GM13977 (cell line): Measurements from ENCODE around the gene ART4.

Source experiments
- DNase-seq: peaks from one replicate; pipeline ENCODE4 v3.0.0; 2012; ENCODE audit warnings: low spot score
- CTCF ChIP-seq: IDR thresholded peaks from 2 replicates; pipeline ENCODE4 v1.5.1; 2012; ENCODE audit warnings: mild to moderate bottlenecking, control low read depth; ENCODE audit not compliant: insufficient read depth; ENCODE audit errors: extremely low read depth, missing control alignments
- in situ Hi-C: fragments of 300-500 bp; cut with MboI; formaldehyde crosslinking; loops from one replicate; pipeline ENCODE4 v1.12.0; 2022; ENCODE audit warnings: low sequenced_read_pairs, low pct_unique_long_range_greater_than_20kb, mixed read lengths, inconsistent platforms; ENCODE audit not compliant: unreplicated experiment

The ART4 gene

GRCh38 chr12:14854586-14855183, 11.4 kb upstream of the ART4 start:
- in situ Hi-C loops: no loop called here
- TF ChIP-seq CTCF: peak; percentile 10
- DNase-seq: peak; percentile 19

- in situ Hi-C loops: no loop called here
- DNase-seq: no peak
- no peak for TF ChIP-seq CTCF
Measured at GRCh38 chr12:14853961-14854360, 10.6 kb upstream of the ART4 start.

- no peak for DNase-seq
- TF ChIP-seq CTCF: no peak
- in situ Hi-C loops: no loop called here
Measured at GRCh38 chr12:14852880-14853279, 9.6 kb upstream of the ART4 start.

- TF ChIP-seq CTCF: no peak
- DNase-seq: no peak
- in situ Hi-C loops: no loop called here
Measured at GRCh38 chr12:14850929-14851663, 7.8 kb upstream of the ART4 start.

- in situ Hi-C loops: loop anchor here (5.0 kb wide), 1 partner anchor 148 kb away; no protein-coding TSS in a partner anchor
- TF ChIP-seq CTCF: no peak
- no peak for DNase-seq
Measured at GRCh38 chr12:14849661-14850060, 6.3 kb upstream of the ART4 start.

GRCh38 chr12:14846876-14847580, 3.7 kb upstream of the ART4 start:
- TF ChIP-seq CTCF: no peak
- DNase-seq: no peak
- in situ Hi-C loops: loop anchor here (5.0 kb wide), 1 partner anchor 150 kb away; no protein-coding TSS in a partner anchor
